ENCODE data around the gene RLN3. TPM values are rescaled to one million over a fixed set of nuclear protein-coding genes. Genes with fewer than 3 reads are reported as not detected.

The RLN3 gene
- total and polyA plus RNA-seq, 2 of the 8 experiments (the other 6 are each of a cell fraction or from before 2014, with no cell fraction given): not detected

GRCh38 chr19:14063105-14063504 lies 35.2 kb downstream of the RLN3 start (continued):
- TF ChIP-seq TBP (IDR thresholded peaks at IDR 0.05; ENCODE audit: low read depth, low read length) (no peak), CHD1 (IDR thresholded peaks at IDR 0.05; ENCODE audit: low read depth, low read length) (no peak)
